K562 (cell line): ENCODE data around the gene TRIM2. TPM values are rescaled to one million over a fixed set of nuclear protein-coding genes. Genes with fewer than 3 reads are reported as not detected.

Experiments
- C11orf30 ChIP-seq: fragments of 450-650 bp; IDR thresholded peaks from 2 replicates; pipeline ENCODE4 v1.6.1; 2016; ENCODE audit warnings: low read depth, mild to moderate bottlenecking
- MAFF ChIP-seq: IDR thresholded peaks from 2 replicates; pipeline ENCODE4 v1.6.1; 2012; ENCODE audit warnings: low read length, improper control_type of control experiment
- MCM5 ChIP-seq: fragments of 450-650 bp; IDR thresholded peaks from 2 replicates; pipeline ENCODE4 v1.6.1; 2016; ENCODE audit warnings: low read depth
- RB1 ChIP-seq: fragments of 450-650 bp; IDR thresholded peaks from 2 replicates; pipeline ENCODE4 v1.6.1; 2017; ENCODE audit warnings: low read depth, mild to moderate bottlenecking
- THRAP3 ChIP-seq: fragments of 450-650 bp; IDR thresholded peaks from 2 replicates; pipeline ENCODE4 v1.6.1; 2016; ENCODE audit warnings: mild to moderate bottlenecking, inconsistent platforms, borderline replicate concordance
- ZNF695 ChIP-seq: fragments of 450-650 bp; formaldehyde crosslinking; IDR thresholded peaks from 2 replicates; pipeline ENCODE4 v1.4.0; 2020; ENCODE audit warnings: mild to moderate bottlenecking, moderate library complexity
- ZNF764 ChIP-seq: fragments of 250-450 bp; sonication (Bioruptor Pico); IDR thresholded peaks from 2 replicates; pipeline ENCODE4 v1.4.0; 2020; ENCODE audit warnings: low read depth, mild to moderate bottlenecking, moderate library complexity
- polyA plus RNA-seq, 8 experiments: library from polyadenylated mRNA; depleted of rRNA in 4 of 8; stranded (reverse) in 5 of 8; unstranded in 3 of 8; fragments of >200 nt; fragmentation: Nextera tagmentation in 2 of 8; fragmentation: Illumina TruSeq in 1 of 8; extraction: Ambion mirVana in 2 of 8; extraction: Trizol in 1 of 8; gene quantifications; 2 replicates each; pipeline versions ENCODE4 v1.2.1 to v1.2.3, GENCODE V29; 2011 to 2014; ENCODE audit warnings: inconsistent platforms in 1 of 8, missing spikeins in 1 of 8
- total RNA-seq, 7 experiments: library from RNA; depleted of rRNA in 6 of 7; stranded (reverse); fragments of >200 nt in 6 of 7; fragmentation: Illumina TruSeq in 2 of 7; extraction: Trizol in 2 of 7; gene quantifications; 2 replicates each; pipeline versions ENCODE4 v1.2.1 to v1.2.3, GENCODE V29; 2011 to 2021; ENCODE audit warnings: low replicate concordance in 1 of 7
- TF ChIP-seq, protein P1 (sequence below): fragments of 450-650 bp; formaldehyde crosslinking; conservative IDR thresholded peaks from 2 replicates; pipeline ENCODE4 v1.4.0; 2022; ENCODE audit warnings: mild to moderate bottlenecking, missing genetic modification characterization
- TF ChIP-seq, protein P2 (sequence below): fragments of 450-650 bp; IDR thresholded peaks from 2 replicates; pipeline ENCODE4 v1.7.0; 2016; ENCODE audit warnings: borderline replicate concordance

Gene TRIM2
- total and polyA plus RNA-seq, 9 of the 15 experiments (the other 6 are each of a cell fraction or from before 2014, with no cell fraction given), result 0.01 to 0.41 (median 0.13) TPM; not detected in 1

DNA sequence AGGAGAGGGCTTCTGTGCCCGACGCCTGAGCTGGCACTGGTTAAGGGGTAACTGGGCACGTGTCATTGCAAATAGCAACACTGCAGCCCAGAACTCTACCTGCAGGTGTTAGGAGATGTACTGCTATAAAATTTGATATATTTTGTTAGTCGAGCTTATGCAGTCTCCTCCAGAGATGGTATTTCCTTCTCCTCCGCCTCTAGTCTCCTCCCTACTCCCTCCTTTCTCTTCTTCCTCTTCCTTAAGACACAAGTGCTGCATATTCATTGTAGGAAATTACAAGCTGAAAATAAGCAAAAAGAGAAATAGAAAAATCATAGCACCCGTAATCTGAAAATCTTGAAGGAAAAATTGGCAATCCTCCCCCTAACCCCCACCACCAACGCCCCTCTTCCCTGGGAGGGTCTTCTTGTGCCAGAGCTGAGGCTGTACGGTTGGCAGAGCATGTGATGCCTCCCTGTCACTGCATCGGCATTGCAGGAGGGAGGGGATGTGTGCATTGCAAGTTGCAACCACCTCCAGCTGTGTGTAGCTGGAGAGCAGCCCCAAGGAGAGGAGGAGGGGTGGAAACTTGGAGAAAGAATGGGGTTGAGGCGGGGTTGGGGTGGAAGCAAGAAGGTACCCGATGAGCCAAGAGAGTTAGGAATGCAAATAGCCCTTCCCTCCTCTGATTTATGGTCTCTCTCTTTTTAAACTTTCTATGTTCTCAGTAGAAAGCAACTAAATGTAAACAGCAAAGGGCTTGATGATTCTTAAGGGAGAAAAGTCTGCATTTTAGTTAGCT lies 92.0 kb downstream of the TRIM2 start (continued):
- TF ChIP-seq, protein P1, sequence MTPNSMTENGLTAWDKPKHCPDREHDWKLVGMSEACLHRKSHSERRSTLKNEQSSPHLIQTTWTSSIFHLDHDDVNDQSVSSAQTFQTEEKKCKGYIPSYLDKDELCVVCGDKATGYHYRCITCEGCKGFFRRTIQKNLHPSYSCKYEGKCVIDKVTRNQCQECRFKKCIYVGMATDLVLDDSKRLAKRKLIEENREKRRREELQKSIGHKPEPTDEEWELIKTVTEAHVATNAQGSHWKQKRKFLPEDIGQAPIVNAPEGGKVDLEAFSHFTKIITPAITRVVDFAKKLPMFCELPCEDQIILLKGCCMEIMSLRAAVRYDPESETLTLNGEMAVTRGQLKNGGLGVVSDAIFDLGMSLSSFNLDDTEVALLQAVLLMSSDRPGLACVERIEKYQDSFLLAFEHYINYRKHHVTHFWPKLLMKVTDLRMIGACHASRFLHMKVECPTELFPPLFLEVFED (CRISPR knock-in tag), result no peak
- no peak for TF ChIP-seq MAFF
- no peak for TF ChIP-seq RB1
- TF ChIP-seq ZNF764 (CRISPR knock-in tag), result no peak
- TF ChIP-seq, protein P2, sequence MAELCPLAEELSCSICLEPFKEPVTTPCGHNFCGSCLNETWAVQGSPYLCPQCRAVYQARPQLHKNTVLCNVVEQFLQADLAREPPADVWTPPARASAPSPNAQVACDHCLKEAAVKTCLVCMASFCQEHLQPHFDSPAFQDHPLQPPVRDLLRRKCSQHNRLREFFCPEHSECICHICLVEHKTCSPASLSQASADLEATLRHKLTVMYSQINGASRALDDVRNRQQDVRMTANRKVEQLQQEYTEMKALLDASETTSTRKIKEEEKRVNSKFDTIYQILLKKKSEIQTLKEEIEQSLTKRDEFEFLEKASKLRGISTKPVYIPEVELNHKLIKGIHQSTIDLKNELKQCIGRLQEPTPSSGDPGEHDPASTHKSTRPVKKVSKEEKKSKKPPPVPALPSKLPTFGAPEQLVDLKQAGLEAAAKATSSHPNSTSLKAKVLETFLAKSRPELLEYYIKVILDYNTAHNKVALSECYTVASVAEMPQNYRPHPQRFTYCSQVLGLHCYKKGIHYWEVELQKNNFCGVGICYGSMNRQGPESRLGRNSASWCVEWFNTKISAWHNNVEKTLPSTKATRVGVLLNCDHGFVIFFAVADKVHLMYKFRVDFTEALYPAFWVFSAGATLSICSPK, result no peak
- TF ChIP-seq C11orf30, result no peak
- TF ChIP-seq THRAP3, result no peak
- no peak for TF ChIP-seq MCM5
- TF ChIP-seq ZNF695 (CRISPR knock-in tag), result no peak
